A549 (cell line): ENCODE data around the gene CRISP2.

ENCODE experiments used
- HDAC2 ChIP-seq: fragments of 200-600 bp; sonication (generic); IDR thresholded peaks from 2 replicates; pipeline ENCODE4 v1.6.1; 2016
- POLR2A ChIP-seq: IDR thresholded peaks from 2 replicates; pipeline ENCODE4 v1.6.1; 2012; ENCODE audit warnings: mild to moderate bottlenecking, low read length
- REST ChIP-seq: fragments of 200-600 bp; sonication (generic); IDR thresholded peaks from 2 replicates; pipeline ENCODE4 v1.6.1; 2016; ENCODE audit warnings: antibody characterized with exemption, mild to moderate bottlenecking, moderate library complexity
- TF ChIP-seq, protein P1 (sequence below): fragments of >200 bp; sonication (Bioruptor Twin); formaldehyde crosslinking; IDR thresholded peaks from 3 replicates; pipeline ENCODE4 v1.5.1; 2016

GRCh38 chr6:49675816-49676215, 37.5 kb downstream of the CRISP2 start:
- TF ChIP-seq REST, result no peak
- no peak for TF ChIP-seq HDAC2
- TF ChIP-seq, protein P1, sequence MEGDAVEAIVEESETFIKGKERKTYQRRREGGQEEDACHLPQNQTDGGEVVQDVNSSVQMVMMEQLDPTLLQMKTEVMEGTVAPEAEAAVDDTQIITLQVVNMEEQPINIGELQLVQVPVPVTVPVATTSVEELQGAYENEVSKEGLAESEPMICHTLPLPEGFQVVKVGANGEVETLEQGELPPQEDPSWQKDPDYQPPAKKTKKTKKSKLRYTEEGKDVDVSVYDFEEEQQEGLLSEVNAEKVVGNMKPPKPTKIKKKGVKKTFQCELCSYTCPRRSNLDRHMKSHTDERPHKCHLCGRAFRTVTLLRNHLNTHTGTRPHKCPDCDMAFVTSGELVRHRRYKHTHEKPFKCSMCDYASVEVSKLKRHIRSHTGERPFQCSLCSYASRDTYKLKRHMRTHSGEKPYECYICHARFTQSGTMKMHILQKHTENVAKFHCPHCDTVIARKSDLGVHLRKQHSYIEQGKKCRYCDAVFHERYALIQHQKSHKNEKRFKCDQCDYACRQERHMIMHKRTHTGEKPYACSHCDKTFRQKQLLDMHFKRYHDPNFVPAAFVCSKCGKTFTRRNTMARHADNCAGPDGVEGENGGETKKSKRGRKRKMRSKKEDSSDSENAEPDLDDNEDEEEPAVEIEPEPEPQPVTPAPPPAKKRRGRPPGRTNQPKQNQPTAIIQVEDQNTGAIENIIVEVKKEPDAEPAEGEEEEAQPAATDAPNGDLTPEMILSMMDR, result no peak
- no peak for TF ChIP-seq POLR2A
